Measurements from ENCODE around the gene PTTG2. TPM values are rescaled to one million over a fixed set of nuclear protein-coding genes. Genes with fewer than 3 reads are reported as not detected.
A peak's percentile ranks its signal among the peaks of the same experiment; 100 is the strongest.

Gene PTTG2
- total RNA-seq, 5 donors from 2014 or later (not counting 1 experiment from before 2014, with no cell fraction given) = 1.4 to 2.3 (median 1.7) TPM

DNA sequence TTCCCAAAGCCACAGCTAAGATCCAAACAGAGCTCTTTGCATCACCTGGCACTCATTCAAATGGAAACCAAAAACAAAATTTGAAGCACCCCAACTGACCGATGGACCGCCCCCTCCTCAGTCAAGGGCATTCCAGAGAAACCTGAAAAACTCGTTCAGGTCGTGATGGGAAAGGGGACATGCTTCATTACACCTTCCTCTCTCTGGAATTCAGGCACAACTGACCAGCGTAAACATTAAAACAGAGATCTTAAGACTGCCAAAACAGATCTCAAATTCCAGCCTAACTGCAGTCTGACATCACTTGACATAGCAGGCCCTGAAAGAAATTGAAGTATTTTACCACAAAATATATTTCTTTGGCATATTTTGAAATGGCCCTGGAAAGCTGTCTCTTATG lies 28.5 kb downstream of the PTTG2 start:
- H3K4me1 ChIP-seq (ENCODE audit: control insufficient read depth in 1 of 2, extremely low read depth in 1 of 2, insufficient read depth in 2 of 2, low read length in 2 of 2) = no peaks in the 10 kb centered on the region
- no peak overlapping the region for H3K27ac ChIP-seq (ENCODE audit: low read length)
- no peak overlapping the region for H3K27ac Mint-ChIP-seq
- 100% methylated on average over 5 of the region's 5 CpGs for WGBS (ENCODE audit: insufficient coverage)
- no peaks in the 10 kb centered on the region for H3K27me3 Mint-ChIP-seq
- H3K4me3 ChIP-seq (ENCODE audit: control insufficient read depth in 1 of 2, extremely low read depth in 1 of 2, low read length in 1 of 2) = no peak overlapping the region
- H3K36me3 Mint-ChIP-seq = peaks cover 27% of the 10 kb centered on the region
- H3K36me3 ChIP-seq (ENCODE audit: control insufficient read depth in 2 of 2, extremely low read depth in 1 of 2, insufficient read depth in 1 of 2, low read length in 1 of 2) = no peaks in the 10 kb centered on the region
- ChIA-PET POLR2A (no interaction called here), CTCF (interaction anchor here in 1 of 2 donors (0.5 kb wide), 2 partner anchors 96 to 1964 kb away, joined by 4 read pairs; no protein-coding TSS in a partner anchor)
- ATAC-seq (replicated peaks in 1 of 4) (no peak), DNase-seq (no peak)
- H3K4me1 Mint-ChIP-seq = peaks cover 16 to 43% (median 24%) of the 10 kb centered on the region in 3 donors
- no peaks in the 10 kb centered on the region for H3K27me3 ChIP-seq (replicated peaks in 1 of 2; ENCODE audit: control insufficient read depth in 2 of 2, extremely low read depth in 1 of 2, insufficient read depth in 2 of 2, low read length in 1 of 2)
- no peaks in the 10 kb centered on the region for H3K9me3 Mint-ChIP-seq
- H3K9me3 ChIP-seq = no peaks in the 10 kb centered on the region
- no peak overlapping the region for H3K4me3 Mint-ChIP-seq

GRCh38 chr4:37989398-37990260 lies 29.4 kb downstream of the PTTG2 start:
- H3K4me1 ChIP-seq (ENCODE audit: control insufficient read depth in 1 of 2, extremely low read depth in 1 of 2, insufficient read depth in 2 of 2, low read length in 2 of 2) = peaks cover 0 to 1% of the 10 kb centered on the region in 2 experiments
- Mint-ChIP-seq H3K27me3 (no peaks in the 10 kb centered on the region), H3K36me3 (peaks cover 31% of the 10 kb centered on the region), H3K4me3 (no peak overlapping the region), H3K27ac (no peak overlapping the region), H3K9me3 (no peaks in the 10 kb centered on the region), H3K4me1 (peaks cover 19 to 44% (median 30%) of the 10 kb centered on the region in 3 donors)
- ChIA-PET CTCF (interaction anchor here in 1 of 2 donors (0.5 kb wide), 2 partner anchors 95 to 1963 kb away, joined by 4 read pairs; no protein-coding TSS in a partner anchor), POLR2A (interaction anchor here (0.6 kb wide), 2 partner anchors 9 to 553 kb away, joined by 3 to 4 read pairs; no protein-coding TSS in a partner anchor)
- H3K27ac ChIP-seq (ENCODE audit: low read length) = no peak overlapping the region
- no peaks in the 10 kb centered on the region for H3K27me3 ChIP-seq (replicated peaks in 1 of 2; ENCODE audit: control insufficient read depth in 2 of 2, extremely low read depth in 1 of 2, insufficient read depth in 2 of 2, low read length in 1 of 2)
- no peaks in the 10 kb centered on the region for H3K9me3 ChIP-seq
- H3K36me3 ChIP-seq (ENCODE audit: control insufficient read depth in 2 of 2, extremely low read depth in 1 of 2, insufficient read depth in 1 of 2, low read length in 1 of 2) = no peaks in the 10 kb centered on the region
- no peak overlapping the region for H3K4me3 ChIP-seq (ENCODE audit: control insufficient read depth in 1 of 2, extremely low read depth in 1 of 2, low read length in 1 of 2)
- DNase-seq (no peak), ATAC-seq (replicated peaks in 1 of 4) (no peak)
- WGBS (ENCODE audit: insufficient coverage) = 97% methylated on average over 3 of the region's 8 CpGs

DNA sequence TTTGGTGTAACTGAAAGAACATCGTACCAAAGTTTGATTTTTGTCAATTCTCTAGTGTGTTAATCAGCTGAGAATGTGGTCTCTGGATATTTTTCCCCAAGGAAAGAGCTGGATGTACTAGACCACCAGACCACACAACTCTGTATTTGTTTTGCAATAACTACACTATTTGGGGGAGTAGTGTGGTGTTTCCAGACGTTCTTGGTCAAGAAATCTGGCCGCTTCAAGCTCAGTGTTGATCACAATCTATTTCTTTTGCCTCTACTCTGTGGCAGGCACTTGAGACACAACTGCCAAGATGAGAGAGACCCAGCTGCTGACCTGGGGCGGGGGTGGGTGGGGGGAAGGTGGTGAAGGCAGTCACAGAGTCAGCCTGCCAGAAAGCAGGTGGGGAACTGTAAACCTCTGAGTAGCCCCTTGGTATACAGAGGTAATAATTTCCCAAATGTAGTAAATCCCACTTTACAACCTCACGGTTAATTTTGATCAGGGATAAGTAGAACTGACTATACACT lies 30.6 kb downstream of the PTTG2 start:
- CTCF ChIA-PET = interaction anchor here (0.5 to 0.6 kb wide), 4 partner anchors 64 to 1476 kb away, joined by 3 to 8 read pairs (median 4); no protein-coding TSS in a partner anchor
- no peaks in the 10 kb centered on the region for H3K36me3 ChIP-seq (ENCODE audit: control insufficient read depth in 2 of 2, extremely low read depth in 1 of 2, insufficient read depth in 1 of 2, low read length in 1 of 2)

DNA sequence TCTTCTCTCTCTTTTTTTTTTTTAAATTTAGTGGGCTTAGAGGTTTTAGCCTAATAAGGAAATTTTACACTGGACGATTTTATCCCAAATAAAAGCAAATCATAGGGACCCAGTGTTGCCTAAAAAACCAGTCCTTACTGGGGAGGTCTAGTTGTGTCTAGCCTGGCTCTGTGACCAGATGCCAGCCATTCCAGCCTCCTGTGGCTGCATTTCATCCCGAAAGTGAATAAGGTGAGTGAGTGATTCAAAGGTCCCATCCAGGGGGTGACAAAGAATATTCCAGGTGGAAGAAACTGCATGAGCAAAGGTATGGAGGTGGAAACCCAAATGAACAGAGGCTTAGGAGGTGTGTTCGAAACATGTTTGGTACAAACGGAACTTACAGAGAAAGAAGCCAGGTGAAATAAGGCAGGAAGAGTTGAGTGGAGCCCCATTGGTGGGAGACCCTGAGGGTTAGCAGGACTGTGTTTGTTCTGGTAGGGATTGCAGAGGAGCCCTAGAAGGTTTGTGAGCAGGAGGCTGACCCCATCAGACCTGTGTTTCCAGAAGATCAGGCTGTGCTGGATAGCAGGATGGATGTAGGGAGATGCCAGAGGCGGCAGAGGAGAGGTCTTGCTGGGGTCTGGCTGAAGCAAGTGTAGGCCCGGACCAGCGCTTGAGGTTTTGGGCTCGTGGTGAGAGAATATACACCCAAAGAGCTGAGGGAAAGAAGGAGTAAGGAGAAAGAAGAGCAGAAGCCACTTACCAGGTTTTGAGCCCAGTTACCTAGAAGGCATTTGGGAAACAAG lies 31.6 kb downstream of the PTTG2 start:
- CTCF ChIA-PET = no interaction called here
- Mint-ChIP-seq H3K9me3 (no peaks in the 10 kb centered on the region), H3K4me3 (no peak overlapping the region), H3K4me1 (peaks cover 30 to 50% (median 32%) of the 10 kb centered on the region in 3 donors), H3K27ac (no peak overlapping the region), H3K36me3 (peaks cover 33% of the 10 kb centered on the region), H3K27me3 (no peaks in the 10 kb centered on the region)
- DNase-seq = no peak
- no peaks in the 10 kb centered on the region for H3K9me3 ChIP-seq
- no peak overlapping the region for H3K27ac ChIP-seq (ENCODE audit: low read length)
- H3K27me3 ChIP-seq (replicated peaks in 1 of 2; ENCODE audit: control insufficient read depth in 2 of 2, extremely low read depth in 1 of 2, insufficient read depth in 2 of 2, low read length in 1 of 2) = no peaks in the 10 kb centered on the region
- ATAC-seq (replicated peaks in 1 of 4) = no peak
- POLR2A ChIA-PET = interaction anchor here in 1 of 2 donors (0.6 to 0.7 kb wide), 2 partner anchors 494 to 751 kb away, joined by 4 read pairs; no protein-coding TSS in a partner anchor
- H3K4me3 ChIP-seq (ENCODE audit: control insufficient read depth in 1 of 2, extremely low read depth in 1 of 2, low read length in 1 of 2) = no peak overlapping the region
- WGBS (ENCODE audit: insufficient coverage) = 98% methylated on average over 7 of the region's 8 CpGs
- no peaks in the 10 kb centered on the region for H3K36me3 ChIP-seq (ENCODE audit: control insufficient read depth in 2 of 2, extremely low read depth in 1 of 2, insufficient read depth in 1 of 2, low read length in 1 of 2)
- peaks cover 0 to 2% of the 10 kb centered on the region in 2 experiments for H3K4me1 ChIP-seq (ENCODE audit: control insufficient read depth in 1 of 2, extremely low read depth in 1 of 2, insufficient read depth in 2 of 2, low read length in 2 of 2)

More for the DNA sequence above, 30.6 kb downstream of the PTTG2 start:
- Histone ChIP-seq H3K9me3 (no peaks in the 10 kb centered on the region), H3K27me3 (replicated peaks in 1 of 2; ENCODE audit: control insufficient read depth in 2 of 2, extremely low read depth in 1 of 2, insufficient read depth in 2 of 2, low read length in 1 of 2) (no peaks in the 10 kb centered on the region), H3K4me1 (ENCODE audit: control insufficient read depth in 1 of 2, extremely low read depth in 1 of 2, insufficient read depth in 2 of 2, low read length in 2 of 2) (peaks cover 0 to 2% of the 10 kb centered on the region in 2 experiments), H3K4me3 (ENCODE audit: control insufficient read depth in 1 of 2, extremely low read depth in 1 of 2, low read length in 1 of 2) (no peak overlapping the region), H3K27ac (ENCODE audit: low read length) (no peak overlapping the region)
- no peaks in the 10 kb centered on the region for H3K27me3 Mint-ChIP-seq
- no peaks in the 10 kb centered on the region for H3K9me3 Mint-ChIP-seq
- no CpG with 5 or more reads among the region's 5 CpGs for WGBS (ENCODE audit: insufficient coverage)
- H3K4me3 Mint-ChIP-seq = no peak overlapping the region
- POLR2A ChIA-PET = interaction anchor here (0.6 to 0.7 kb wide), 4 partner anchors 11 to 1393 kb away, joined by 3 to 4 read pairs (median 4); no protein-coding TSS in a partner anchor
- H3K27ac Mint-ChIP-seq = no peak overlapping the region
- peaks cover 35% of the 10 kb centered on the region for H3K36me3 Mint-ChIP-seq
- no peak for DNase-seq
- H3K4me1 Mint-ChIP-seq = peaks cover 27 to 51% (median 30%) of the 10 kb centered on the region in 3 donors
- no peak for ATAC-seq (replicated peaks in 1 of 4)

- Mint-ChIP-seq H3K4me1 (peaks cover 37 to 52% (median 45%) of the 10 kb centered on the region in 3 donors), H3K27ac (no peak overlapping the region), H3K4me3 (no peak overlapping the region), H3K9me3 (no peaks in the 10 kb centered on the region), H3K36me3 (peaks cover 22% of the 10 kb centered on the region), H3K27me3 (no peaks in the 10 kb centered on the region)
- WGBS (ENCODE audit: insufficient coverage) = 96% methylated on average over 9 of the region's 10 CpGs
- ATAC-seq (replicated peaks in 1 of 4) (no peak), DNase-seq (no peak)
- POLR2A ChIA-PET = interaction anchor here in 1 of 2 donors (0.8 kb wide), 1 partner anchor 315 kb away, joined by 3 read pairs; no protein-coding TSS in a partner anchor
- H3K4me1 ChIP-seq (ENCODE audit: control insufficient read depth in 1 of 2, extremely low read depth in 1 of 2, insufficient read depth in 2 of 2, low read length in 2 of 2) = peaks cover 3 to 5% of the 10 kb centered on the region in 2 experiments
- H3K9me3 ChIP-seq = no peaks in the 10 kb centered on the region
- CTCF ChIA-PET = no interaction called here
- H3K36me3 ChIP-seq (ENCODE audit: control insufficient read depth in 2 of 2, extremely low read depth in 1 of 2, insufficient read depth in 1 of 2, low read length in 1 of 2) = no peaks in the 10 kb centered on the region
- H3K27me3 ChIP-seq (replicated peaks in 1 of 2; ENCODE audit: control insufficient read depth in 2 of 2, extremely low read depth in 1 of 2, insufficient read depth in 2 of 2, low read length in 1 of 2) = no peaks in the 10 kb centered on the region
- no peak overlapping the region for H3K27ac ChIP-seq (ENCODE audit: low read length)
- H3K4me3 ChIP-seq (ENCODE audit: control insufficient read depth in 1 of 2, extremely low read depth in 1 of 2, low read length in 1 of 2) = no peak overlapping the region
Observed at GRCh38 chr4:37993806-37994205, 33.6 kb downstream of the PTTG2 start.

- no peak for DNase-seq
- Histone ChIP-seq H3K27me3 (replicated peaks in 1 of 2; ENCODE audit: control insufficient read depth in 2 of 2, extremely low read depth in 1 of 2, insufficient read depth in 2 of 2, low read length in 1 of 2) (no peaks in the 10 kb centered on the region), H3K36me3 (ENCODE audit: control insufficient read depth in 2 of 2, extremely low read depth in 1 of 2, insufficient read depth in 1 of 2, low read length in 1 of 2) (no peaks in the 10 kb centered on the region), H3K9me3 (no peaks in the 10 kb centered on the region), H3K4me1 (ENCODE audit: control insufficient read depth in 1 of 2, extremely low read depth in 1 of 2, insufficient read depth in 2 of 2, low read length in 2 of 2) (peaks cover 5 to 6% of the 10 kb centered on the region in 2 experiments), H3K4me3 (ENCODE audit: control insufficient read depth in 1 of 2, extremely low read depth in 1 of 2, low read length in 1 of 2) (no peak overlapping the region), H3K27ac (ENCODE audit: low read length) (no peak overlapping the region)
- Mint-ChIP-seq H3K36me3 (peaks cover 21% of the 10 kb centered on the region), H3K4me1 (peaks cover 44 to 54% (median 52%) of the 10 kb centered on the region in 3 donors), H3K27me3 (no peaks in the 10 kb centered on the region), H3K9me3 (no peaks in the 10 kb centered on the region), H3K27ac (peak overlapping the region; percentile 1 to 76), H3K4me3 (no peak overlapping the region)
- 100% methylated on average over 1 of the region's 3 CpGs for WGBS (ENCODE audit: insufficient coverage)
- ChIA-PET CTCF (interaction anchor here in 1 of 2 donors (0.5 kb wide), 1 partner anchor 1159 kb away, joined by 3 read pairs; no protein-coding TSS in a partner anchor), POLR2A (no interaction called here)
- no peak for ATAC-seq (replicated peaks in 1 of 4)
Observed at GRCh38 chr4:37994569-37994968, 34.4 kb downstream of the PTTG2 start.
